CD4-positive, alpha-beta T cell (primary cell): ENCODE results near the gene PBX4. TPM values are rescaled to one million over a fixed set of nuclear protein-coding genes. Genes with fewer than 3 reads are reported as not detected.
"Not testable (repeated sequence)": the region's sequence is repeated elsewhere in the genome, so short reads cannot be mapped to it uniquely, and the experiment has no call there.

Source experiments
- ATAC-seq: fragments of 200-7000 bp; cut with Tn5 transposase; one replicate; pipeline ENCODE4 v1.10.0; 2022; ENCODE audit warnings: mild to moderate bottlenecking; ENCODE audit not compliant: poor library complexity
- CTCF ChIA-PET: fragments of 350-600 bp; sonication (Branson Sonifier 250); formaldehyde crosslinking; loops from one replicate; lab custom pipeline; 2021; ENCODE audit warnings: antibody characterized with exemption, inconsistent platforms; lab: Charles Lee
- POLR2A ChIA-PET: fragments of 350-600 bp; sonication (Branson Sonifier 250); formaldehyde crosslinking; loops from one replicate; lab custom pipeline; 2021; ENCODE audit warnings: antibody characterized with exemption, inconsistent platforms; lab: Charles Lee
- DNase-seq, 14 experiments: peaks; one replicate each; pipeline ENCODE4 v3.0.0-alpha.2; 2013 to 2020; ENCODE audit warnings: mixed read lengths in 2 of 14
- H3K27ac ChIP-seq, 2 donors: one replicate each; pipeline versions ENCODE4 v1.5.1 to v1.7.0; 2013; ENCODE audit warnings: low read length in 2 of 2, low read depth in 1 of 2, mild to moderate bottlenecking in 1 of 2
- H3K27me3 ChIP-seq, 2 experiments: 1 replicate in 1 of 2; 2 replicates in 1 of 2; pipeline versions ENCODE4 v1.6.1 to v1.7.0; 2013; ENCODE audit warnings: low read length in 2 of 2, control low read depth in 1 of 2, mild to moderate bottlenecking in 1 of 2, moderate library complexity in 1 of 2; ENCODE audit not compliant: insufficient read depth in 2 of 2, control insufficient read depth in 1 of 2
- H3K36me3 ChIP-seq: one replicate; pipeline ENCODE4 v1.6.1; 2013; ENCODE audit warnings: low read length, control low read depth; ENCODE audit not compliant: insufficient read depth
- H3K4me1 ChIP-seq: one replicate; pipeline ENCODE4 v1.6.1; 2013; ENCODE audit warnings: low read length, control low read depth; ENCODE audit not compliant: insufficient read depth
- H3K4me3 ChIP-seq: one replicate; pipeline ENCODE4 v1.5.1; 2013; ENCODE audit warnings: mild to moderate bottlenecking, low read length, moderate library complexity
- H3K9me3 ChIP-seq, 2 experiments: 1 replicate in 1 of 2; 2 replicates in 1 of 2; pipeline versions ENCODE4 v1.6.1 to v1.7.0; 2013; ENCODE audit warnings: low read length in 2 of 2, mild to moderate bottlenecking in 2 of 2, control low read depth in 1 of 2, moderate library complexity in 1 of 2; ENCODE audit not compliant: control insufficient read depth in 1 of 2, insufficient read depth in 1 of 2
- H3K27ac Mint-ChIP-seq: one replicate; pipeline ENCODE4 v1.8.0; 2020; ENCODE audit warnings: mixed read lengths
- H3K27me3 Mint-ChIP-seq: one replicate; pipeline ENCODE4 v1.8.0; 2021; ENCODE audit warnings: mixed read lengths
- H3K36me3 Mint-ChIP-seq: one replicate; pipeline ENCODE4 v1.8.0; 2021; ENCODE audit warnings: low read depth, mixed read lengths
- H3K4me1 Mint-ChIP-seq: one replicate; pipeline ENCODE4 v1.8.0; 2021; ENCODE audit warnings: low read depth, mixed read lengths
- H3K4me3 Mint-ChIP-seq: one replicate; pipeline ENCODE4 v1.8.0; 2020; ENCODE audit warnings: mild to moderate bottlenecking, mixed read lengths
- H3K9me3 Mint-ChIP-seq: one replicate; pipeline ENCODE4 v1.8.0; 2020; ENCODE audit warnings: mixed read lengths
- CTCF ChIP-seq: fragments of 200-600 bp; IDR thresholded peaks from one replicate; pipeline ENCODE4 v1.8.0; 2022; ENCODE audit warnings: antibody characterized with exemption, mild to moderate bottlenecking
- intact Hi-C, 2 experiments: fragments of 100-400 bp; cut with DNase I in 1 of 2; cut with micrococcal nuclease in 1 of 2; formaldehyde crosslinking; loops; one replicate each; pipeline versions ENCODE4 v1.15.1 to v1.9.0; 2023 to 2025; cut with DNase I, micrococcal nuclease
- total RNA-seq, 174 experiments: library from RNA in 2 of 174; stranded (reverse) in 2 of 174; gene quantifications; one replicate each; pipeline ENCODE4 v1.2.3 and lab custom pipeline; 2021 to 2026

The PBX4 gene
- total RNA-seq, 2 experiments from 2014 or later: 50.1 to 51.8 TPM

GRCh38 chr19:19613506-19613905 lies 5.0 kb downstream of the PBX4 start:
- H3K36me3 Mint-ChIP-seq: peaks cover 39% of the 10 kb centered on the region
- no peak overlapping the region for H3K4me3 ChIP-seq
- no peak overlapping the region for H3K27ac ChIP-seq
- H3K4me3 Mint-ChIP-seq: peak overlapping the region; percentile 34
- H3K27me3 ChIP-seq: no peaks in the 10 kb centered on the region
- POLR2A ChIA-PET: interaction anchor here (0.7 to 1.5 kb wide), 4 partner anchors 11 to 56 kb away, joined by 3 to 5 read pairs (median 4); partner anchors contain the start of gene ZNF101
- CTCF ChIA-PET: interaction anchor here (0.6 to 1.4 kb wide), 2 partner anchors 8 to 60 kb away, joined by 3 to 6 read pairs; no protein-coding TSS in a partner anchor
- intact Hi-C loops: no loop called here
- H3K9me3 Mint-ChIP-seq: no peaks in the 10 kb centered on the region
- peaks cover 64% of the 10 kb centered on the region for H3K4me1 Mint-ChIP-seq
- H3K27ac Mint-ChIP-seq: no peak overlapping the region
- H3K27me3 Mint-ChIP-seq: no peaks in the 10 kb centered on the region
- no peak for ATAC-seq
- no peak for TF ChIP-seq CTCF
- DNase-seq: no peak
- peaks cover 54% of the 10 kb centered on the region for H3K4me1 ChIP-seq
- peaks cover 14% of the 10 kb centered on the region for H3K36me3 ChIP-seq
- H3K9me3 ChIP-seq: no peaks in the 10 kb centered on the region

GRCh38 chr19:19610376-19611202 lies 7.9 kb downstream of the PBX4 start:
- H3K4me3 ChIP-seq: no peak overlapping the region
- DNase-seq (no peak), ATAC-seq (no peak)
- H3K27me3 ChIP-seq: no peaks in the 10 kb centered on the region
- peaks cover 17% of the 10 kb centered on the region for H3K36me3 ChIP-seq
- intact Hi-C loops: no loop called here
- no peaks in the 10 kb centered on the region for H3K9me3 ChIP-seq
- peaks cover 39% of the 10 kb centered on the region for H3K36me3 Mint-ChIP-seq
- H3K9me3 Mint-ChIP-seq: no peaks in the 10 kb centered on the region
- no peaks in the 10 kb centered on the region for H3K27me3 Mint-ChIP-seq
- POLR2A ChIA-PET: interaction anchor here (0.6 kb wide), 1 partner anchor 37 kb away, joined by 4 read pairs; no protein-coding TSS in a partner anchor
- CTCF ChIA-PET: no interaction called here
- no peak overlapping the region for H3K27ac ChIP-seq
- H3K27ac Mint-ChIP-seq: no peak overlapping the region
- no peak overlapping the region for H3K4me3 Mint-ChIP-seq
- H3K4me1 Mint-ChIP-seq: peaks cover 60% of the 10 kb centered on the region
- peaks cover 51% of the 10 kb centered on the region for H3K4me1 ChIP-seq
- no peak for TF ChIP-seq CTCF

GRCh38 chr19:19606686-19607085 lies 11.8 kb downstream of the PBX4 start:
- peak overlapping the region; percentile 64 to 66 for H3K27ac ChIP-seq
- Mint-ChIP-seq H3K4me3 (peak overlapping the region; percentile 77), H3K4me1 (peaks cover 62% of the 10 kb centered on the region), H3K27ac (peak overlapping the region; percentile 86), H3K36me3 (peaks cover 33% of the 10 kb centered on the region)
- peaks cover 64% of the 10 kb centered on the region for H3K4me1 ChIP-seq
- not testable (repeated sequence) for H3K9me3 ChIP-seq, H3K9me3 Mint-ChIP-seq, ATAC-seq, DNase-seq, H3K4me3 ChIP-seq, H3K36me3 ChIP-seq, H3K27me3 Mint-ChIP-seq, H3K27me3 ChIP-seq
- POLR2A ChIA-PET: interaction anchor here (0.6 to 2.1 kb wide), 8 partner anchors 13 to 126 kb away, joined by 3 to 6 read pairs (median 4); partner anchors contain the start of genes TSSK6 and ZNF14
- intact Hi-C loops: loop anchor here in 1 of 2 experiments (1.0 to 2.0 kb wide), 2 partner anchors 8 to 16 kb away; no protein-coding TSS in a partner anchor
- CTCF ChIA-PET: interaction anchor here (1.1 to 2.6 kb wide), 8 partner anchors 8 to 74 kb away, joined by 4 to 20 read pairs (median 6); partner anchors contain the start of gene GMIP
